Endodermal cell (in vitro differentiated cells): ENCODE data around the gene SHANK3. TPM values are rescaled to one million over a fixed set of nuclear protein-coding genes. Genes with fewer than 3 reads are reported as not detected.
A peak's percentile ranks its signal among the peaks of the same experiment; 100 is the strongest.

Experiments
- DNase-seq: peaks from one replicate; pipeline ENCODE4 v3.0.0-alpha.2; 2017
- H3K27ac ChIP-seq: 2 replicates; pipeline ENCODE4 v1.5.1; 2013; ENCODE audit warnings: mild to moderate bottlenecking, low read depth, low read length, moderate library complexity
- H3K27me3 ChIP-seq: 2 replicates; pipeline ENCODE4 v1.6.1; 2013; ENCODE audit warnings: mild to moderate bottlenecking, low read length, moderate library complexity; ENCODE audit not compliant: insufficient read depth, control insufficient read depth, poor library complexity, severe bottlenecking
- H3K36me3 ChIP-seq: 2 replicates; pipeline ENCODE4 v1.7.0; 2013; ENCODE audit warnings: mild to moderate bottlenecking, low read length, moderate library complexity; ENCODE audit not compliant: control insufficient read depth, insufficient read depth
- H3K4me1 ChIP-seq: one replicate; pipeline ENCODE4 v1.7.0; 2013; ENCODE audit warnings: low read length; ENCODE audit not compliant: control insufficient read depth, insufficient read depth
- H3K4me3 ChIP-seq: 2 replicates; pipeline ENCODE4 v1.5.1; 2013; ENCODE audit warnings: mild to moderate bottlenecking, low read length, moderate library complexity
- H3K9ac ChIP-seq: 2 replicates; pipeline ENCODE4 v1.6.1; 2013; ENCODE audit warnings: mild to moderate bottlenecking, low read length, moderate library complexity; ENCODE audit not compliant: poor library complexity, severe bottlenecking; ENCODE audit errors: extremely low read depth
- H3K9me3 ChIP-seq: 2 replicates; pipeline ENCODE4 v1.6.1; 2013; ENCODE audit warnings: mild to moderate bottlenecking, low read length, moderate library complexity; ENCODE audit not compliant: control insufficient read depth
- H3K27ac Mint-ChIP-seq: 2 replicates; pipeline ENCODE4 v1.8.0; 2020; ENCODE audit warnings: mixed read lengths
- H3K27me3 Mint-ChIP-seq: 2 replicates; pipeline ENCODE4 v1.8.0; 2021; ENCODE audit warnings: mild to moderate bottlenecking, mixed read lengths; ENCODE audit not compliant: insufficient read depth
- H3K36me3 Mint-ChIP-seq: 2 replicates; pipeline ENCODE4 v1.8.0; 2020; ENCODE audit warnings: low read depth, mixed read lengths
- H3K4me1 Mint-ChIP-seq: 2 replicates; pipeline ENCODE4 v1.8.0; 2020; ENCODE audit warnings: mixed read lengths
- H3K4me3 Mint-ChIP-seq: 2 replicates; pipeline ENCODE4 v1.8.0; 2020; ENCODE audit warnings: mild to moderate bottlenecking, moderate library complexity, mixed read lengths
- H3K9me3 Mint-ChIP-seq: 2 replicates; pipeline ENCODE4 v1.8.0; 2020; ENCODE audit warnings: mild to moderate bottlenecking, mixed read lengths
- CTCF ChIP-seq: fragments of 200-600 bp; sonication (generic); conservative IDR thresholded peaks from 2 replicates; pipeline ENCODE4 v1.5.0; 2021; ENCODE audit warnings: antibody characterized with exemption, mild to moderate bottlenecking
- WGBS, 2 experiments: methylation state at CpG; one replicate each; pipeline versions ENCODE4 v1.1.5 to v1.1.7; 2013; ENCODE audit warnings: missing lambda C conversion rate in 2 of 2, mixed read lengths in 1 of 2; ENCODE audit not compliant: insufficient coverage in 1 of 2, insufficient read length in 1 of 2; 5-methylcytosine and 5-hydroxymethylcytosine counted together
- total RNA-seq, 2 donors: library from RNA; stranded (reverse); fragmentation: NEBNext Ultra II Directional in 1 of 2; extraction: Animal tissue kit (Norgen Biotek cat#: 25700) in 1 of 2; gene quantifications; 2 replicates in 1 of 2; 3 replicates in 1 of 2; pipeline ENCODE4 v1.2.1, GENCODE V29; 2021

SHANK3 gene
- total RNA-seq, 2 donors from 2014 or later = 9.4 to 11.1 TPM

- Histone ChIP-seq H3K36me3 (no peaks in the 10 kb centered on the region), H3K9me3 (no peaks in the 10 kb centered on the region), H3K9ac (no peak overlapping the region), H3K27ac (no peak overlapping the region), H3K27me3 (peaks cover 9% of the 10 kb centered on the region), H3K4me1 (no peaks in the 10 kb centered on the region), H3K4me3 (no peak overlapping the region)
- Mint-ChIP-seq H3K36me3 (no peaks in the 10 kb centered on the region), H3K27me3 (peaks cover 70% of the 10 kb centered on the region), H3K4me1 (no peaks in the 10 kb centered on the region), H3K4me3 (no peak overlapping the region), H3K27ac (no peak overlapping the region), H3K9me3 (peaks cover 2% of the 10 kb centered on the region)
- no peak for DNase-seq
- TF ChIP-seq CTCF = no peak
- WGBS, 2 experiments = 50 to 67% methylated on average over 1 to 2 of the region's 2 CpGs
Measured at GRCh38 chr22:50665738-50666137, 6.9 kb upstream of the SHANK3 start.

GRCh38 chr22:50670513-50670912 lies 2.1 kb upstream of the SHANK3 start:
- TF ChIP-seq CTCF = no peak
- WGBS, 2 experiments = 80 to 84% methylated on average over 4 of the region's 4 CpGs
- H3K4me1 ChIP-seq = no peaks in the 10 kb centered on the region
- H3K27ac ChIP-seq = no peak overlapping the region
- Mint-ChIP-seq H3K27ac (no peak overlapping the region), H3K4me1 (peaks cover 8% of the 10 kb centered on the region), H3K4me3 (no peak overlapping the region), H3K9me3 (no peaks in the 10 kb centered on the region), H3K36me3 (no peaks in the 10 kb centered on the region), H3K27me3 (peaks cover 77% of the 10 kb centered on the region)
- no peak overlapping the region for H3K4me3 ChIP-seq
- H3K9me3 ChIP-seq = no peaks in the 10 kb centered on the region
- H3K36me3 ChIP-seq = no peaks in the 10 kb centered on the region
- H3K27me3 ChIP-seq = peaks cover 23% of the 10 kb centered on the region
- no peak overlapping the region for H3K9ac ChIP-seq
- DNase-seq = no peak

GRCh38 chr22:50670914-50671538 lies 1.6 kb upstream of the SHANK3 start:
- DNase-seq = peak; percentile 36
- Mint-ChIP-seq H3K27ac (no peak overlapping the region), H3K4me1 (peaks cover 12% of the 10 kb centered on the region), H3K27me3 (peaks cover 77% of the 10 kb centered on the region), H3K4me3 (no peak overlapping the region), H3K36me3 (no peaks in the 10 kb centered on the region), H3K9me3 (no peaks in the 10 kb centered on the region)
- Histone ChIP-seq H3K4me3 (no peak overlapping the region), H3K27me3 (peaks cover 28% of the 10 kb centered on the region), H3K27ac (no peak overlapping the region), H3K36me3 (no peaks in the 10 kb centered on the region), H3K9ac (no peak overlapping the region), H3K9me3 (no peaks in the 10 kb centered on the region), H3K4me1 (no peaks in the 10 kb centered on the region)
- no peak for TF ChIP-seq CTCF
- WGBS, 2 experiments = 76 to 78% methylated on average over 6 to 10 of the region's 10 CpGs
